SHP77 treated with DMSO at 0.1 percent for 48 hours (cell line): ENCODE results near the gene LEP.
"Not testable (repeated sequence)": the region's sequence is repeated elsewhere in the genome, so short reads cannot be mapped to it uniquely, and the experiment has no call there.

Source experiments
- DNase-seq: peaks from one replicate; lab custom pipeline; 2025; lab: John Stamatoyannopoulos, UW

The LEP gene

GRCh38 chr7:128274246-128274883 is 33.3 kb downstream of the LEP start:
- DNase-seq = no peak

- no peak for DNase-seq
Measured at GRCh38 chr7:128274884-128275603, 34.0 kb downstream of the LEP start.

- no peak for DNase-seq
Measured at GRCh38 chr7:128275681-128276080, 34.6 kb downstream of the LEP start.

GRCh38 chr7:128278366-128278765 is 37.3 kb downstream of the LEP start:
- no peak for DNase-seq

- no peak for DNase-seq
Measured at GRCh38 chr7:128279124-128279713, 38.1 kb downstream of the LEP start.

GRCh38 chr7:128280451-128280850 is 39.4 kb downstream of the LEP start:
- not testable (repeated sequence) for DNase-seq

- DNase-seq = no peak
Measured at GRCh38 chr7:128281605-128282380, 40.7 kb downstream of the LEP start.

- DNase-seq = no peak
Measured at GRCh38 chr7:128284102-128284501, 43.0 kb downstream of the LEP start.

GRCh38 chr7:128287556-128287955 is 46.5 kb downstream of the LEP start:
- no peak for DNase-seq

- not testable (repeated sequence) for DNase-seq
Measured at GRCh38 chr7:128298004-128298403, 56.9 kb downstream of the LEP start.

GRCh38 chr7:128299109-128299607 is 58.1 kb downstream of the LEP start:
- no peak for DNase-seq

- DNase-seq = no peak
Measured at GRCh38 chr7:128302139-128302538, 61.1 kb downstream of the LEP start.

GRCh38 chr7:128303133-128303532 is 62.1 kb downstream of the LEP start:
- DNase-seq = no peak

GRCh38 chr7:128303643-128304042 is 62.6 kb downstream of the LEP start:
- no peak for DNase-seq

- DNase-seq = no peak
Measured at GRCh38 chr7:128304212-128304611, 63.1 kb downstream of the LEP start.

GRCh38 chr7:128307061-128307460 is 66.0 kb downstream of the LEP start:
- DNase-seq = no peak
